Activated naive CD4-positive, alpha-beta T cell treated with anti-CD3 and anti-CD28 coated beads for 36 hours (primary cell): ENCODE results near the gene TPST2. TPM values are rescaled to one million over a fixed set of nuclear protein-coding genes. Genes with fewer than 3 reads are reported as not detected.

Source experiments
- CTCF ChIA-PET: fragments of 350-600 bp; sonication (Branson Sonifier 250); formaldehyde crosslinking; loops from one replicate; lab custom pipeline; 2021; ENCODE audit warnings: antibody characterized with exemption; lab: Charles Lee
- DNase-seq: peaks from one replicate; pipeline ENCODE4 v3.0.0-alpha.2; 2020
- H3K27ac Mint-ChIP-seq: one replicate; pipeline ENCODE4 v1.8.0; 2021; ENCODE audit warnings: mild to moderate bottlenecking, mixed read lengths
- H3K27me3 Mint-ChIP-seq: one replicate; pipeline ENCODE4 v1.8.0; 2021; ENCODE audit warnings: low read depth, mixed read lengths
- H3K36me3 Mint-ChIP-seq: one replicate; pipeline ENCODE4 v1.8.0; 2021; ENCODE audit warnings: low read depth, mixed read lengths
- H3K4me1 Mint-ChIP-seq: one replicate; pipeline ENCODE4 v1.8.0; 2021; ENCODE audit warnings: low read depth, mixed read lengths
- H3K4me3 Mint-ChIP-seq: one replicate; pipeline ENCODE4 v1.8.0; 2021; ENCODE audit warnings: mild to moderate bottlenecking, moderate library complexity, mixed read lengths
- H3K9me3 Mint-ChIP-seq: one replicate; pipeline ENCODE4 v1.8.0; 2021; ENCODE audit warnings: mixed read lengths
- intact Hi-C: fragments of 100-400 bp; cut with micrococcal nuclease; formaldehyde crosslinking; loops from one replicate; pipeline ENCODE4 v1.15.1; 2023
- microRNA-seq: library from miRNA; unstranded; fragments of <30 nt; microRNA quantifications from one replicate; pipeline ENCODE4 v1.2.0, GENCODE V29; 2022; ENCODE audit warnings: borderline microRNAs expressed, borderline replicate concordance
- total RNA-seq, 2 experiments: library from RNA; stranded (reverse); gene quantifications; one replicate each; pipeline ENCODE4 v1.2.3, GENCODE V29; 2021

TPST2 gene
- total RNA-seq, 2 experiments from 2014 or later = 21.0 to 21.9 TPM

GRCh38 chr22:26481694-26482093 lies 108.2 kb downstream of the TPST2 start:
- DNase-seq = peak; percentile 19
- intact Hi-C loops = loop anchor here (5.0 kb wide), 1 partner anchor 84 kb away; no protein-coding TSS in a partner anchor

GRCh38 chr22:26481112-26481693 lies 108.7 kb downstream of the TPST2 start:
- no peaks in the 10 kb centered on the region for H3K27me3 Mint-ChIP-seq
- peak overlapping the region; percentile 54 for H3K4me3 Mint-ChIP-seq
- no peak for DNase-seq
- H3K27ac Mint-ChIP-seq = no peak overlapping the region
- peaks cover 72% of the 10 kb centered on the region for H3K4me1 Mint-ChIP-seq
- H3K36me3 Mint-ChIP-seq = peaks cover 32% of the 10 kb centered on the region
- intact Hi-C loops = loop anchor here (5.0 kb wide), 1 partner anchor 84 kb away; no protein-coding TSS in a partner anchor
- H3K9me3 Mint-ChIP-seq = no peaks in the 10 kb centered on the region
- CTCF ChIA-PET = interaction anchor here (1.2 to 2.3 kb wide), 6 partner anchors 18 to 115 kb away, joined by 3 to 10 read pairs (median 4); no protein-coding TSS in a partner anchor

More at GRCh38 chr22:26481694-26482093, 108.2 kb downstream of the TPST2 start:
- Mint-ChIP-seq H3K27me3 (no peaks in the 10 kb centered on the region), H3K4me3 (peak overlapping the region; percentile 82), H3K9me3 (no peaks in the 10 kb centered on the region), H3K4me1 (peaks cover 72% of the 10 kb centered on the region), H3K36me3 (peaks cover 29% of the 10 kb centered on the region), H3K27ac (peak overlapping the region; percentile 84)
- CTCF ChIA-PET = interaction anchor here (0.6 to 2.3 kb wide), 7 partner anchors 19 to 169 kb away, joined by 3 to 10 read pairs (median 4); no protein-coding TSS in a partner anchor

GRCh38 chr22:26480611-26480932 lies 109.4 kb downstream of the TPST2 start:
- Mint-ChIP-seq H3K27ac (no peak overlapping the region), H3K9me3 (no peaks in the 10 kb centered on the region), H3K36me3 (peaks cover 32% of the 10 kb centered on the region), H3K27me3 (no peaks in the 10 kb centered on the region), H3K4me1 (peaks cover 66% of the 10 kb centered on the region), H3K4me3 (peak overlapping the region; percentile 54)
- intact Hi-C loops = loop anchor here (5.0 kb wide), 1 partner anchor 83 kb away; no protein-coding TSS in a partner anchor
- CTCF ChIA-PET = interaction anchor here (1.2 to 2.3 kb wide), 4 partner anchors 19 to 115 kb away, joined by 3 to 10 read pairs (median 4); no protein-coding TSS in a partner anchor
- no peak for DNase-seq

- H3K4me1 Mint-ChIP-seq = peaks cover 61% of the 10 kb centered on the region
- H3K27ac Mint-ChIP-seq = peak overlapping the region; percentile 15
- H3K4me3 Mint-ChIP-seq = peak overlapping the region; percentile 70
- peaks cover 32% of the 10 kb centered on the region for H3K36me3 Mint-ChIP-seq
- no peaks in the 10 kb centered on the region for H3K27me3 Mint-ChIP-seq
- CTCF ChIA-PET = interaction anchor here (0.6 to 2.3 kb wide), 9 partner anchors 9 to 1439 kb away, joined by 3 to 11 read pairs (median 4); partner anchors contain the start of gene PITPNB
- H3K9me3 Mint-ChIP-seq = no peaks in the 10 kb centered on the region
- intact Hi-C loops = loop anchor here (1.0 to 5.0 kb wide), 2 partner anchors 83 to 192 kb away; no protein-coding TSS in a partner anchor
- no peak for DNase-seq
Observed at GRCh38 chr22:26479792-26480610, 109.9 kb downstream of the TPST2 start.

GRCh38 chr22:26479043-26479791 lies 110.7 kb downstream of the TPST2 start:
- intact Hi-C loops = loop anchor here (1.0 kb wide), 1 partner anchor 193 kb away; no protein-coding TSS in a partner anchor
- H3K27me3 Mint-ChIP-seq = no peaks in the 10 kb centered on the region
- H3K36me3 Mint-ChIP-seq = peaks cover 38% of the 10 kb centered on the region
- peak overlapping the region; percentile 70 for H3K4me3 Mint-ChIP-seq
- DNase-seq = no peak
- CTCF ChIA-PET = interaction anchor here (0.6 to 1.6 kb wide), 10 partner anchors 8 to 1440 kb away, joined by 3 to 11 read pairs (median 4); partner anchors contain the start of gene PITPNB
- no peaks in the 10 kb centered on the region for H3K9me3 Mint-ChIP-seq
- peak overlapping the region; percentile 15 for H3K27ac Mint-ChIP-seq
- peaks cover 59% of the 10 kb centered on the region for H3K4me1 Mint-ChIP-seq

GRCh38 chr22:26477341-26477731 lies 112.6 kb downstream of the TPST2 start:
- CTCF ChIA-PET = interaction anchor here (0.8 kb wide), 1 partner anchor 47 kb away, joined by 3 read pairs; no protein-coding TSS in a partner anchor
- intact Hi-C loops = no loop called here
- H3K9me3 Mint-ChIP-seq = no peaks in the 10 kb centered on the region
- no peaks in the 10 kb centered on the region for H3K27me3 Mint-ChIP-seq
- peaks cover 49% of the 10 kb centered on the region for H3K36me3 Mint-ChIP-seq
- no peak for DNase-seq
- peaks cover 52% of the 10 kb centered on the region for H3K4me1 Mint-ChIP-seq
- H3K4me3 Mint-ChIP-seq = no peak overlapping the region
- H3K27ac Mint-ChIP-seq = no peak overlapping the region

- Mint-ChIP-seq H3K9me3 (no peaks in the 10 kb centered on the region), H3K36me3 (peaks cover 55% of the 10 kb centered on the region), H3K4me1 (peaks cover 47% of the 10 kb centered on the region), H3K4me3 (no peak overlapping the region), H3K27me3 (no peaks in the 10 kb centered on the region), H3K27ac (no peak overlapping the region)
- intact Hi-C loops = no loop called here
- no peak for DNase-seq
- CTCF ChIA-PET = no interaction called here
Observed at GRCh38 chr22:26476705-26477340, 113.1 kb downstream of the TPST2 start.

GRCh38 chr22:26474682-26475081 lies 115.2 kb downstream of the TPST2 start:
- CTCF ChIA-PET = interaction anchor here (0.6 to 0.7 kb wide), 4 partner anchors 14 to 190 kb away, joined by 3 to 11 read pairs (median 3); no protein-coding TSS in a partner anchor
- intact Hi-C loops = no loop called here
- Mint-ChIP-seq H3K36me3 (peaks cover 53% of the 10 kb centered on the region), H3K4me1 (peaks cover 28% of the 10 kb centered on the region), H3K27ac (no peak overlapping the region), H3K4me3 (no peak overlapping the region), H3K9me3 (no peaks in the 10 kb centered on the region), H3K27me3 (no peaks in the 10 kb centered on the region)
- no peak for DNase-seq

Small RNA genes lying within 50 kb of the gene (microRNA-seq; reads per million reads assigned to microRNA genes)
- 9.3 reads per million, percentile 19 among the genes with 10 or more reads in this experiment for gene MIR548J

Other genes starting within 250 kb of the TPST2 start
- 1 to 10 TPM; 4.4 to 4.7 TPM for gene ASPHD2, start 160.9 kb downstream of the TPST2 start, total RNA-seq
- gene HPS4, start 106.3 kb downstream of the TPST2 start, total RNA-seq = 10 to 100 TPM; 48.0 to 51.5 TPM
- gene SRRD, start 106.3 kb downstream of the TPST2 start, total RNA-seq = 10 to 100 TPM; 20.8 to 21.6 TPM
- 10 to 100 TPM; 33.3 to 34.4 TPM for gene TFIP11, start 77.7 kb downstream of the TPST2 start, total RNA-seq
- not detected for gene CRYBB1, start 27.9 kb upstream of the TPST2 start, total RNA-seq
- gene CRYBA4, start 31.8 kb upstream of the TPST2 start, total RNA-seq = not detected
- gene MIAT, start 67.5 kb upstream of the TPST2 start, total RNA-seq = 10 to 100 TPM; 51.8 to 51.9 TPM